Measurements from ENCODE around the gene JARID2.

The JARID2 gene

GRCh38 chr6:15396808-15397207 is 150.9 kb downstream of the JARID2 start:
- Mint-ChIP-seq H3K36me3 (ENCODE audit: insufficient read depth) (peaks cover 4% of the 10 kb centered on the region), H3K4me1 (peaks cover 36% of the 10 kb centered on the region), H3K9me3 (no peaks in the 10 kb centered on the region), H3K27me3 (no peaks in the 10 kb centered on the region), H3K27ac (ENCODE audit: low read depth) (no peak overlapping the region), H3K4me3 (no peak overlapping the region)
- ATAC-seq (replicated peaks; ENCODE audit: extremely low read depth, poor library complexity, severe bottlenecking), result no peak
- no peak for DNase-seq (ENCODE audit: low spot score in 2 of 2)

GRCh38 chr6:15398633-15399275 is 152.9 kb downstream of the JARID2 start:
- Mint-ChIP-seq H3K4me1 (peaks cover 51% of the 10 kb centered on the region), H3K27me3 (no peaks in the 10 kb centered on the region), H3K4me3 (peak overlapping the region; percentile 54), H3K36me3 (ENCODE audit: insufficient read depth) (peaks cover 1% of the 10 kb centered on the region), H3K9me3 (no peaks in the 10 kb centered on the region), H3K27ac (ENCODE audit: low read depth) (peak overlapping the region; percentile 50)
- DNase-seq (ENCODE audit: low spot score in 2 of 2), result no peak
- no peak for ATAC-seq (replicated peaks; ENCODE audit: extremely low read depth, poor library complexity, severe bottlenecking)

- peaks cover 61% of the 10 kb centered on the region for H3K4me1 Mint-ChIP-seq
- H3K9me3 Mint-ChIP-seq, result no peaks in the 10 kb centered on the region
- no peaks in the 10 kb centered on the region for H3K27me3 Mint-ChIP-seq
- DNase-seq (ENCODE audit: low spot score in 2 of 2) (no peak), ATAC-seq (replicated peaks; ENCODE audit: extremely low read depth, poor library complexity, severe bottlenecking) (no peak)
- peak overlapping the region; percentile 54 for H3K4me3 Mint-ChIP-seq
- H3K36me3 Mint-ChIP-seq (ENCODE audit: insufficient read depth), result peaks cover 1% of the 10 kb centered on the region
- peak overlapping the region; percentile 38 for H3K27ac Mint-ChIP-seq (ENCODE audit: low read depth)
These were observed 154.0 kb downstream of the JARID2 start for GRCh38 chr6:15399641-15400470.

DNA sequence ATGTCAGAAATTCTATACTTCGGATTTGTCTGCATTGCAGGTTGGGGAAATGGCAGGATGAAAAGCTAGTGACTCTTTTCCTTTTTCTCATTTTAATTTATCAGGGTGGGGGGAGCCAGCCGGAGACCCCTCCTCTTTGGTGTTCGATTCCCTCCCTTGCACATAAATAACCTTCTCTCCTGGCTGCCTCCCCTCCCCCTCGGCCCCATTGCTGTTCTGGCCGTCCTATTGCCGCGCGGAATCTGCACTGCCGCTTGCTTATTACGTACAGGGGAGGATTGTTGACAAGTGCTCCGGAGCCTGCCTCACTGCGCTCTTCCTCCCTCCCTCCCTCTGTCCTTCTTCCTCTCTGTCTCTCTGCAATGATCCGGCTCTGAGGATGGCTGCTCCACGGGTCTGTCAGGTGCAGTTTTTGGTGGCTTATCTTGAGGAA is 154.7 kb downstream of the JARID2 start:
- peaks cover 65% of the 10 kb centered on the region for H3K4me1 Mint-ChIP-seq
- H3K27me3 Mint-ChIP-seq, result no peaks in the 10 kb centered on the region
- no peak for DNase-seq (ENCODE audit: low spot score in 2 of 2)
- peaks cover 1% of the 10 kb centered on the region for H3K36me3 Mint-ChIP-seq (ENCODE audit: insufficient read depth)
- no peak overlapping the region for H3K4me3 Mint-ChIP-seq
- ATAC-seq (replicated peaks; ENCODE audit: extremely low read depth, poor library complexity, severe bottlenecking), result no peak
- no peaks in the 10 kb centered on the region for H3K9me3 Mint-ChIP-seq
- peak overlapping the region; percentile 22 for H3K27ac Mint-ChIP-seq (ENCODE audit: low read depth)

- no peak overlapping the region for H3K4me3 Mint-ChIP-seq
- DNase-seq (ENCODE audit: low spot score in 2 of 2) (no peak), ATAC-seq (replicated peaks; ENCODE audit: extremely low read depth, poor library complexity, severe bottlenecking) (no peak)
- H3K36me3 Mint-ChIP-seq (ENCODE audit: insufficient read depth), result peaks cover 1% of the 10 kb centered on the region
- no peaks in the 10 kb centered on the region for H3K27me3 Mint-ChIP-seq
- peak overlapping the region; percentile 22 for H3K27ac Mint-ChIP-seq (ENCODE audit: low read depth)
- H3K9me3 Mint-ChIP-seq, result no peaks in the 10 kb centered on the region
- peaks cover 69% of the 10 kb centered on the region for H3K4me1 Mint-ChIP-seq
These were observed 155.3 kb downstream of the JARID2 start for GRCh38 chr6:15401120-15401519.

GRCh38 chr6:15401769-15402250 is 155.9 kb downstream of the JARID2 start:
- Mint-ChIP-seq H3K4me1 (peaks cover 72% of the 10 kb centered on the region), H3K27ac (ENCODE audit: low read depth) (peak overlapping the region; percentile 14), H3K36me3 (ENCODE audit: insufficient read depth) (peaks cover 1% of the 10 kb centered on the region), H3K4me3 (no peak overlapping the region), H3K27me3 (no peaks in the 10 kb centered on the region), H3K9me3 (no peaks in the 10 kb centered on the region)
- ATAC-seq (replicated peaks; ENCODE audit: extremely low read depth, poor library complexity, severe bottlenecking) (no peak), DNase-seq (ENCODE audit: low spot score in 2 of 2) (no peak)

DNA sequence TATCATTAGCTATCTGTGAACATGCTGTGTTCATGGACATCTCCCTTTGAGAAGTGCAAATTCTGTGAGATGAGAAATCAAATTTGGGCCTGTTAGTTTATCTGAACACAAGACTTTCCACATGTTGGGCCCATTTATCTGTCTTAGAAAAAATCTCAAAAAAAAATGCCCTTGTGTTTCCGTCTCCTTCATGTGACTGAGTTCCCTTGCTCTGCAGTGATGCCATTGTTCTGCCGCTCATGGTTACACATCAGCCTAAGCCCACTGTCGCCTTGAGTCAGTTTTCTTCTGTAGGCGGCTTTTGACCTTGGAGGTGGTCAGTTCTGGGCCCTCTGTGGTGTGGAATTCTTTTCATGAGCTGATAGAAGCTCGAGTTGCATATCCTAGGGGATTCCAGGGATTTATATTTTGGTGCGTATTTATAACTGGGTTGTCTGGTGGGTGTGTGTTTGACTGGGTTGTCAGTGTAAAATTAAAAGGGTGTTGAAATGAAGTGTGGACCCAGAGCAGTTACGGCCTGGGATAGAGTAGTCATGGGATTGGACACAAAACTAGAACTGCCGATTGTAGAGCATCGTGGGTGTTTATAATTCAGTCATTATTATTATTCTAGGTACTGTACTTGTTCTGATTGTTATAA is 156.7 kb downstream of the JARID2 start:
- ATAC-seq (replicated peaks; ENCODE audit: extremely low read depth, poor library complexity, severe bottlenecking) (no peak), DNase-seq (ENCODE audit: low spot score in 2 of 2) (no peak)
- Mint-ChIP-seq H3K4me3 (no peak overlapping the region), H3K4me1 (peaks cover 75% of the 10 kb centered on the region), H3K27ac (ENCODE audit: low read depth) (peak overlapping the region; percentile 5), H3K9me3 (no peaks in the 10 kb centered on the region), H3K36me3 (ENCODE audit: insufficient read depth) (peaks cover 1% of the 10 kb centered on the region), H3K27me3 (no peaks in the 10 kb centered on the region)

DNA sequence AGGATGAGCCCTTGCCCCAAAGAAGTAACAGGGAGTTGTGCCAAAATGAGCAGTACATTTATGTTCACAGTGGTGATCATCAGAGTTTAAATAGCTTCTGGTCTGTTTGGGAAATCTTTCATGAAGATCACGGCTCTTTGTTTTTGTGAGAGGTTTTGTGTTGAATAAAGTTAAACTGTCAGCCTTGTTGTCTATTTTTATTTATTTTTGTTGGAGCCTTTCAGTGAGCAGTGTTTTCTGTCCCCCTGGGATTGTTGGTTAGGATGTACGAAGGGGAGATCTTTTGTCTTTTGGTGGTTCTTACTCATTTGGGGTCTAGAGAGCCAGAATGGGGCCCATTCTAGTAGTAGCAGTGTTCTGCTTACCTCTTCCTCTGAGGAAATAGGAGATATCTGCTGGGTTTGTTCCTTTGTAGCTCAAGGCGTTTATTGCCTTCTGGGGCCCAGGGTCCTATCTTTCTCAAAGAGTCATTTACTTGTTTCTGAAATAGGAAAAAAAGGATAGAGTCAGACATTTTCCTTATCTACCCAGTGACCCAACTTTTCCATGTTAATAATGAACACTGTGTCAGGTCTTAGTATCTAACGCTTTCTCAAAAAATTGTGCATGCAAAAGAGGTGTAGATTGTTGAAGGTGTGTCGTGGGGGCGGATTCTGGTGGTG is 157.4 kb downstream of the JARID2 start:
- Mint-ChIP-seq H3K27ac (ENCODE audit: low read depth) (peak overlapping the region; percentile 5), H3K4me3 (no peak overlapping the region), H3K9me3 (no peaks in the 10 kb centered on the region), H3K27me3 (no peaks in the 10 kb centered on the region), H3K36me3 (ENCODE audit: insufficient read depth) (peaks cover under 1% of the 10 kb centered on the region), H3K4me1 (peaks cover 78% of the 10 kb centered on the region)
- DNase-seq (ENCODE audit: low spot score in 2 of 2), result no peak
- ATAC-seq (replicated peaks; ENCODE audit: extremely low read depth, poor library complexity, severe bottlenecking), result no peak

DNA sequence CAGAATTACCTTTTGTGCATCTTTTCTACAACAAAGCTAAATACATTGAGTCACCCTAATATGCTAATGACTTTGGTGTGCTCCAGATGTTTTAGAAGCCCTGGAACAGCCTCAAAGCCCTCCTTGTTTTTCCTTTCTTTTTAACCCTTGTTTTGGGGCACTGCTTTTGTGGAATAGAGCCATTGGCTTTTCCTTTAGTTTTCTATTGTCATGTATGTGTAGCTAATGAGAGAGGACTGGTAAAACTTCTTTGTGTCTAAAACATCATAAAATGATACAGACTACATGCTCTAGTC is 158.8 kb downstream of the JARID2 start:
- H3K4me3 Mint-ChIP-seq, result no peak overlapping the region
- ATAC-seq (replicated peaks; ENCODE audit: extremely low read depth, poor library complexity, severe bottlenecking) (no peak), DNase-seq (ENCODE audit: low spot score in 2 of 2) (no peak)
- no peaks in the 10 kb centered on the region for H3K36me3 Mint-ChIP-seq (ENCODE audit: insufficient read depth)
- no peaks in the 10 kb centered on the region for H3K27me3 Mint-ChIP-seq
- H3K4me1 Mint-ChIP-seq, result peaks cover 73% of the 10 kb centered on the region
- H3K9me3 Mint-ChIP-seq, result no peaks in the 10 kb centered on the region
- H3K27ac Mint-ChIP-seq (ENCODE audit: low read depth), result peak overlapping the region; percentile 5

GRCh38 chr6:15405129-15406068 is 159.5 kb downstream of the JARID2 start:
- no peaks in the 10 kb centered on the region for H3K9me3 Mint-ChIP-seq
- peak overlapping the region; percentile 5 for H3K27ac Mint-ChIP-seq (ENCODE audit: low read depth)
- H3K4me3 Mint-ChIP-seq, result no peak overlapping the region

DNA sequence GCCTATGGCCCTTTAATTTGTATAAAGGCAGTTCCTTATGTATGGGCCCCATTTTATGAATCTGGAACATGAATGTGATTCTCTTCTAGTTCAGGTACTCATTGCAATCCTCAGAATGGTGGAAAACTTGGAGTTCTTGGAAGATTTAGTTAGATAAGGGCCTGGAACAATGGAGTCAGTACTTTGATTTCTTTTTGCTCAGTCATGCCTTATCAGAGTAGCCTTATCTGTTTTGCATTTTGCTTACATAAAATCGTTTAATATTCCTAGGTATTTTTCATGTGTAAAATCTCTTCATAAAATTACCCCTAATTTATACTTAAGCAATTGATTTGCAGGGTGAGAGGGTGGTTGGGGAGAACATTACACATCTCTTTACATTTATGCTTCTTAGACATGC is 160.6 kb downstream of the JARID2 start:
- Mint-ChIP-seq H3K36me3 (ENCODE audit: insufficient read depth) (no peaks in the 10 kb centered on the region), H3K4me1 (peaks cover 77% of the 10 kb centered on the region), H3K9me3 (no peaks in the 10 kb centered on the region), H3K4me3 (no peak overlapping the region), H3K27me3 (no peaks in the 10 kb centered on the region), H3K27ac (ENCODE audit: low read depth) (no peak overlapping the region)
- ATAC-seq (replicated peaks; ENCODE audit: extremely low read depth, poor library complexity, severe bottlenecking) (no peak), DNase-seq (ENCODE audit: low spot score in 2 of 2) (no peak)

More at GRCh38 chr6:15405129-15406068, 159.5 kb downstream of the JARID2 start:
- no peak for ATAC-seq (replicated peaks; ENCODE audit: extremely low read depth, poor library complexity, severe bottlenecking)
- Mint-ChIP-seq H3K4me1 (peaks cover 75% of the 10 kb centered on the region), H3K27me3 (no peaks in the 10 kb centered on the region), H3K36me3 (ENCODE audit: insufficient read depth) (no peaks in the 10 kb centered on the region)
- DNase-seq (ENCODE audit: low spot score in 2 of 2), result no peak
